ENCODE results near the gene MEGF6. TPM values are rescaled to one million over a fixed set of nuclear protein-coding genes. Genes with fewer than 3 reads are reported as not detected.

MEGF6 gene
- total and polyA plus RNA-seq, 4 donors: 6.0 to 19.9 (median 15.3) TPM

DNA sequence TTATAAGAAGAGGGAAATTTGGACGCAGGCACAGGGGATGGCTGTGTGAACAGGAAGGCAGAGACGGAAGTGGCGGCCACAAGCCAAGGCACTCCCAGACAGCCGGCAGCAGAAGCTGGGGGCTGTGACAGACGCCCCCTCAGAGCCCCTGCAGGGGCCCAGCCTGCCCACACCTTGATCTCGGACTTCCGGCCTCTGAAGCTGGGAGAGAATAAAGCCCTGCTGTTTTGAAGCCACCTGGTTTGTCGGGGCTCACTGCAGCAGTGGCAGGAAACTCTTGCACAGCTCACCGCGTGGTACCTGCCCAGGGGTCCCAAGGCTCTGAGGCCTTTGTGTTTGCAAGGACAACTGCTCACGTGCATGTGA is 13.7 kb downstream of the MEGF6 start:
- no peak overlapping the region for H3K4me3 ChIP-seq (ENCODE audit: low read depth, low read length)
- H3K4me1 ChIP-seq (ENCODE audit: control insufficient read depth, insufficient read depth, low read length): peaks cover 71% of the 10 kb centered on the region
- DNase-seq (ENCODE audit: low read depth in 4 of 6, low spot score in 6 of 6): no peak
- 58% methylated on average over 9 of the region's 11 CpGs for WGBS (ENCODE audit: insufficient coverage)
- H3K27me3 ChIP-seq (ENCODE audit: control insufficient read depth, insufficient read depth, low read length): no peaks in the 10 kb centered on the region
- H3K9me3 ChIP-seq (ENCODE audit: control insufficient read depth, insufficient read depth, low read length): no peaks in the 10 kb centered on the region
- peaks cover 47% of the 10 kb centered on the region for H3K36me3 ChIP-seq (ENCODE audit: control insufficient read depth, insufficient read depth, low read length)
- peak overlapping the region; percentile 6 for H3K27ac ChIP-seq (ENCODE audit: low read depth, low read length)

DNA sequence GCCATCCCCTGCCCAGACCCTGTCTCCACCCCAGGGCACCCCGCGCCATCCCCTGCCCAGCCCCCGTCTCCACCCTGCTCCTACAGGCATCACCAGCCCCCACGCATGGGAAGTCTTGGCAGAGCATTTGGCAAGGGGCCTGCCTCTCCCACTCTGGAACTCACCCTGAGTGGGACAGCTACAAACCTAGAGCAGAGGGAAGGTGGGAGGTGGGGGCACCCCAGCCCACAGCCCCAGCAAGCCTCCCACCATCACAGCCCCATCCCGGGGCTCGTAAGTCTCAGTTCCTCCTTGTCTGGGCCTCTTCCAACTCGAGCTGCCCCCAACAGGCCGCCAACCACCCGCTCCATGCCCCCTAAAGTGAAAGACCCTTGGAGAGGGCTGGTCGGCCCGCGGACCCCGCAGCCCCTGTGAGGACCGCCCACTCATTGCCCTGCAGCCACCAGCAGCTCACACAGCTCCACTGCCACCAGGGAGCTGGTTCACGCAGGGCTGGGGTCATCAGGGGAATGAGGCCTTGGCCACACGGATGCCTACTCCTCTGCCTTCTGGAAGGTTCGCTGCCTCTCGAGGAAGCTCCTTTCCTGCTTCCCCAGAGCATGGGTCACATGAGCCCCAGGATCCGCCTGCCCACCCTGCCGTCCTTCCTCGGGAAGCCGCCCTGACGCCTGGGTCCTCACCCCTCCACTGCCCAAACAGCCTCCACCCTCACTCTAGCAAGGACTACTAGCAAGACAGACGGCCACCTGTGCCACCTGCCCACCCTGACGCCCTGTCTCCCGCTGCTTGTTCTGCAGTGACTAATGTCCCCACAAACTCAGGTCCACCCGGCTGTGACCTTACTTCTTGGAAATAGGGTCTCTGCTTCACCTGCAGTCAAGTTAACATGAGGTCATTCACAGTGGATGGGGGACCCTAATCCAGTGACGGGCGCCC is 14.4 kb downstream of the MEGF6 start:
- H3K27ac ChIP-seq (ENCODE audit: low read depth, low read length): no peak overlapping the region
- peaks cover 48% of the 10 kb centered on the region for H3K36me3 ChIP-seq (ENCODE audit: control insufficient read depth, insufficient read depth, low read length)
- no peaks in the 10 kb centered on the region for H3K9me3 ChIP-seq (ENCODE audit: control insufficient read depth, insufficient read depth, low read length)
- H3K4me1 ChIP-seq (ENCODE audit: control insufficient read depth, insufficient read depth, low read length): peaks cover 75% of the 10 kb centered on the region
- WGBS (ENCODE audit: insufficient coverage): 79% methylated on average over 26 of the region's 29 CpGs
- DNase-seq (ENCODE audit: low read depth in 4 of 6, low spot score in 6 of 6): no peak
- H3K27me3 ChIP-seq (ENCODE audit: control insufficient read depth, insufficient read depth, low read length): no peaks in the 10 kb centered on the region
- no peak overlapping the region for H3K4me3 ChIP-seq (ENCODE audit: low read depth, low read length)

DNA sequence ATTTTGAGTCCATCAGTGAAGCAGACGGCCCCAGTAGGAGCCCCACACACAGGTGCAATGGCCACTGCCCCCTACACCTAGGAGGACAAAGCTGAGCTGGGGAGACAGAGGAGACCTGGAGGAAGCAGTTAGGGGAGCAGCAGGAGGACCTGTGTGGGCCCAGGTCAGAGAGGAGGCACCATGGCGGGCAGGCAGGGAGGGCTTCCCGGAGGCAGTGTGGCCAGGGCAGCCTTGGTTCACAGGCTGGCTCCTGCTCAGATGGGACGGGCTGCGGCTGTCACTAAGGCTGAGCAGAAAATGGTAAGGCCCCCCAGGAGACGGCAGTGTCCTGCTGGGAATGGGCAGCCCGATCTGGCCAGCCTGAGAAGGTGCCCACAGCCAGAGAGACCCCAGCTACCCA is 15.4 kb downstream of the MEGF6 start:
- H3K27me3 ChIP-seq (ENCODE audit: control insufficient read depth, insufficient read depth, low read length): no peaks in the 10 kb centered on the region
- H3K36me3 ChIP-seq (ENCODE audit: control insufficient read depth, insufficient read depth, low read length): peaks cover 46% of the 10 kb centered on the region
- WGBS (ENCODE audit: insufficient coverage): 96% methylated on average over 6 of the region's 7 CpGs
- no peaks in the 10 kb centered on the region for H3K9me3 ChIP-seq (ENCODE audit: control insufficient read depth, insufficient read depth, low read length)
- H3K27ac ChIP-seq (ENCODE audit: low read depth, low read length): no peak overlapping the region
- H3K4me3 ChIP-seq (ENCODE audit: low read depth, low read length): no peak overlapping the region
- no peak for DNase-seq (ENCODE audit: low read depth in 4 of 6, low spot score in 6 of 6)
- peaks cover 78% of the 10 kb centered on the region for H3K4me1 ChIP-seq (ENCODE audit: control insufficient read depth, insufficient read depth, low read length)

DNA sequence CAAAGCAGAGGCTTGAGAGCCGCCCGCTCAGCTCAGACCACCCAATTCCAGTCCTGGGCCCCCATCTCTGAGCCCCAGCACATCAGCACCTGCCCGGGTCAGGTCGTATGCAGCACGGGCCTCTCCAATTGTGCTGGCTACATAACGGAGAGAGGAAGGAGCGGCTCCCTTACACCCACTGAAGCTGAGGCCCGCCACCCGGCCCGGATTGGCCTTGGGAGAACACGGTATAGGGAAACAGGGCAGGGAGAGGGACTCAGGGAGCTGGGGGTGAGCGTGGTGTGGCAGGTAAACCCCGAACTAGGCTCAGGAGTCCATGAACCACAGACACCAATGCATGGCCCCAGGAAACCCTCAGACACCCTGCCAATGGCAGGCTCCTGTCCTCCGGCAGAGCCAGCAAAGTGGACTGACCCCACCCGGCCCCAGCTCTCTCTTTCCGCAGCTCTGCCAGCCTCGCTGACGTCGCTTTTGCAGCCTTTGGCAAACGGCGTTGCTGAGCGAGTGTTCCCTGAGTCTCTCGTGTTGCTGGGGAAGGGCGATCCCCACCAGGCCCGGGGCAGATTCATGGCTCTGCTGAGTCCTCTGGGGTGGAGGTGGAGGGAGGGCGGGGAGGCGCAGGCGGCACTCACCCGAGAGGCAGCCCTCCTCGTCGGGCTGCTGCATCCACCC is 16.5 kb downstream of the MEGF6 start:
- Histone ChIP-seq H3K27me3 (ENCODE audit: control insufficient read depth, insufficient read depth, low read length) (no peaks in the 10 kb centered on the region), H3K36me3 (ENCODE audit: control insufficient read depth, insufficient read depth, low read length) (peaks cover 44% of the 10 kb centered on the region), H3K27ac (ENCODE audit: low read depth, low read length) (no peak overlapping the region), H3K9me3 (ENCODE audit: control insufficient read depth, insufficient read depth, low read length) (no peaks in the 10 kb centered on the region), H3K4me3 (ENCODE audit: low read depth, low read length) (no peak overlapping the region), H3K4me1 (ENCODE audit: control insufficient read depth, insufficient read depth, low read length) (peaks cover 82% of the 10 kb centered on the region)
- 69% methylated on average over 24 of the region's 31 CpGs for WGBS (ENCODE audit: insufficient coverage)
- peak in 1 of 6 donors; percentile 35 for DNase-seq (ENCODE audit: low read depth in 4 of 6, low spot score in 6 of 6)

DNA sequence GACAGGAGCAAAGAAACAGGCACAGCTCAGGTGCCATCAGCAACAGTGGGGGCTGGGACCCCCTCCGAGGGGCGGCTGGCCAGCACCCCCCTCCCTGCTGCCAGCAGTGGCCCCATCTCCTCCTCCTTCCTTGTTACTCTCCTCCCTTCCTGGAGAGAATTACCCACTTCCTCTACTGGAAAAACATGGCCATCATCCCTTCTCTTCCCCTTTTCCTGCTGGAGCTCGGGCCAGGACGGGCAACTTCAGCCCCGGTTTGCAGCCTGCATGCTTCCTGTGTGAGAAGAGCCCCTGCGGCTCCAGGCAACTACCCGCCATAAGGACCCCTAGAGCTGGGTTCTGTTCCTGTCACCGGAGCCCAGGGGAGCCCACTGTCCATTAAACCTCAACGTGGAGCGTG is 17.6 kb downstream of the MEGF6 start:
- H3K36me3 ChIP-seq (ENCODE audit: control insufficient read depth, insufficient read depth, low read length): peaks cover 40% of the 10 kb centered on the region
- no peaks in the 10 kb centered on the region for H3K9me3 ChIP-seq (ENCODE audit: control insufficient read depth, insufficient read depth, low read length)
- H3K4me1 ChIP-seq (ENCODE audit: control insufficient read depth, insufficient read depth, low read length): peaks cover 81% of the 10 kb centered on the region
- H3K27ac ChIP-seq (ENCODE audit: low read depth, low read length): no peak overlapping the region
- DNase-seq (ENCODE audit: low read depth in 4 of 6, low spot score in 6 of 6): no peak
- 56% methylated on average over 10 of the region's 10 CpGs for WGBS (ENCODE audit: insufficient coverage)
- H3K4me3 ChIP-seq (ENCODE audit: low read depth, low read length): no peak overlapping the region
- H3K27me3 ChIP-seq (ENCODE audit: control insufficient read depth, insufficient read depth, low read length): no peaks in the 10 kb centered on the region

DNA sequence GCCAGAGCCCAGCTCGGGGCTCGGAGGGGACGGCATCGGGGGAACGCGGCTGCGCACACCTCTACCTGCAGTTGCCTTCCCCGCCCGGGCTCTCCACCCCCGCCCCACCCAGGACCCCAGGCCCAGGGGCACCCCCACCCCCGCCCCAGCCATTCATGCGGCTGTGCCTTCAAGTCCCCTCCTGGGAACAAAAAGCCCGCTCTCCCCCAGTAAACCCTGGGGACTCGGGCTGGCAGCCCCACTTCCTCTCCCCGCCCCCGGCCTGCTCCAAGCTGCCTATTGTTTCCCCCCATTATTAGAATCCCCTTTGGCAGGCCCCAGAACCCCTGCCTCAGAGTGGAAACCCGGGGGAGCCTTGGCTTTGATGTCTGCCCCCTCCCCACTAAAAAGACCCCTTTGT is 18.0 kb downstream of the MEGF6 start:
- no peak for DNase-seq (ENCODE audit: low read depth in 4 of 6, low spot score in 6 of 6)
- WGBS (ENCODE audit: insufficient coverage): 67% methylated on average over 11 of the region's 17 CpGs
- Histone ChIP-seq H3K27me3 (ENCODE audit: control insufficient read depth, insufficient read depth, low read length) (no peaks in the 10 kb centered on the region), H3K4me1 (ENCODE audit: control insufficient read depth, insufficient read depth, low read length) (peaks cover 81% of the 10 kb centered on the region), H3K4me3 (ENCODE audit: low read depth, low read length) (no peak overlapping the region), H3K36me3 (ENCODE audit: control insufficient read depth, insufficient read depth, low read length) (peaks cover 40% of the 10 kb centered on the region), H3K27ac (ENCODE audit: low read depth, low read length) (no peak overlapping the region), H3K9me3 (ENCODE audit: control insufficient read depth, insufficient read depth, low read length) (no peaks in the 10 kb centered on the region)

DNA sequence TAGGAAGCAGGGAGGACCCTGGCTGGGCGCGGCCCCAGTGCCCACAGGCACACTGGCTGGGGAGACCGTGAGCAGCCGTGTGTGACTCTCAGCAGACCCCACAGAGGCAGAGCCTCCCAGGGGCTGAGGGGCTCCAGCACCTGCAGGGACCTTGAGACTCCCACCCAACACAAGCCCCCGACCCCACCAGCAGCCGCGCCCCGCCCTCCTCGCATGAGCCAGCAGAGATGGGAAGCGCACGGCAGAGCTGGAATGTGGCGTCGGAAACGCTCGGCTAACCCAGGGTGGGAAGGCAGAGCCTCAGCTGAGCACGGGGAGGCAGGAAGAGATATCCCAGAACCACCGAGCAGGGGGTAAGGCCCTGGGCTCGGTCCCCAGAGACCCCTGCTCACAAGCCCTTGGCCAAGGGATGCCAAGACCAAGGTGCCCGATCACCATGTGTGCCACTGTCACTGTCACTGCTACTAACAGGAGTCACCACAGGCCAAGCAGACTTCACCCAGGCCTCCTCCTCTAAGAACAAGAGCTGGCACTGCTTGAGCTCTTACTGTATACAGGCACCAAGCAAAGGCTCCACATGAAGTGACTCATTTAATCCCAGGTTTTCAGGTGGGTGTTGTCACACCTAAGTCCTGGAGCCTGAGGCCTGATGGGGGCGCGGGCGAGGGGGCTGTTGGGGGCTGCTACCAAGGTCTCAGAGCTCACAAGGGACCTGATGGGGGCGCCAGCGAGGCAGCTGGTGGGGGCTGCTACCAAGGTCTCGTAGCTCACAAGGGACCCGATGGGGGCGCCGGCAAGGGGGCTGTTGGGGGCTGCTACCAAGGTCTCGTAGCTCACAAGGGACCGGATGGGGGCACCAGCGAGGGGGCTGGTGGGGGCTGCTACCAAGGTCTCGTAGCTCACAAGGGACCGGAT is 20.1 kb downstream of the MEGF6 start:
- Histone ChIP-seq H3K27me3 (ENCODE audit: control insufficient read depth, insufficient read depth, low read length) (no peaks in the 10 kb centered on the region), H3K36me3 (ENCODE audit: control insufficient read depth, insufficient read depth, low read length) (peaks cover 42% of the 10 kb centered on the region), H3K27ac (ENCODE audit: low read depth, low read length) (no peak overlapping the region), H3K9me3 (ENCODE audit: control insufficient read depth, insufficient read depth, low read length) (no peaks in the 10 kb centered on the region), H3K4me1 (ENCODE audit: control insufficient read depth, insufficient read depth, low read length) (peaks cover 75% of the 10 kb centered on the region), H3K4me3 (ENCODE audit: low read depth, low read length) (no peak overlapping the region)
- DNase-seq (ENCODE audit: low read depth in 4 of 6, low spot score in 6 of 6): no peak
- WGBS (ENCODE audit: insufficient coverage): 86% methylated on average over 32 of the region's 33 CpGs

DNA sequence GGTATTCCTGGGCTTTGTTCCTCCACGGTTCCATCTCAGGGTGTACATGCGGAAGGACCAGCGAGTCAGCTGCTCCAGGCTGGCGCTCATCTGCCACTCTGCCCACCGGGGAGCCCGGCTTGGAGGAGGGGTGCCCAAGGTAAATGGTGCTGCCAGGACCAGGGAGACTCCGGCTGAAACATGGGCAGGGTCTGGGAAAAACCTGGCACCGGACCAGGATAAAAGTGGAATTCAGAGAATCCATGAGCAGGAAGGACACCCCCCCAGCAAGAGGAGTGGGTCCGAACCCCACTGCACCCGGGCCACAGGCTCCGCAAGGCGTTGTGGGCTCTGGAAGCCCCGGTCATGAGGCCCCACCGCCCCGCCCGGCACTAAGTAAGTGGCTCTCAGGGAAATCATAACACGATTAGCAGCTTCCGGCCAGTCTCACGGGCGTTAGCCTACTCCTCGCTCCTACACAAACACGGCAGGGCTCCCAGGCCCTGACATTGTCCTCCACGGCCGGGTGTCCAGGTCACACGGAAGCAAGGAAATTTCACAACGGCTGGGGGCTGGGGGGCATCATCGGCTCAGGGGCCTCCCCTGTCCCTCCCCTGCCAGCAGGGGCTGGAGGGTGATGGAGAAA is 21.1 kb downstream of the MEGF6 start:
- WGBS (ENCODE audit: insufficient coverage): 49% methylated on average over 27 of the region's 27 CpGs
- peak in 2 of 6 donors; percentile 25 to 47 for DNase-seq (ENCODE audit: low read depth in 4 of 6, low spot score in 6 of 6)
- Histone ChIP-seq H3K27me3 (ENCODE audit: control insufficient read depth, insufficient read depth, low read length) (no peaks in the 10 kb centered on the region), H3K9me3 (ENCODE audit: control insufficient read depth, insufficient read depth, low read length) (no peaks in the 10 kb centered on the region), H3K36me3 (ENCODE audit: control insufficient read depth, insufficient read depth, low read length) (peaks cover 33% of the 10 kb centered on the region), H3K27ac (ENCODE audit: low read depth, low read length) (no peak overlapping the region), H3K4me3 (ENCODE audit: low read depth, low read length) (no peak overlapping the region), H3K4me1 (ENCODE audit: control insufficient read depth, insufficient read depth, low read length) (peaks cover 69% of the 10 kb centered on the region)

DNA sequence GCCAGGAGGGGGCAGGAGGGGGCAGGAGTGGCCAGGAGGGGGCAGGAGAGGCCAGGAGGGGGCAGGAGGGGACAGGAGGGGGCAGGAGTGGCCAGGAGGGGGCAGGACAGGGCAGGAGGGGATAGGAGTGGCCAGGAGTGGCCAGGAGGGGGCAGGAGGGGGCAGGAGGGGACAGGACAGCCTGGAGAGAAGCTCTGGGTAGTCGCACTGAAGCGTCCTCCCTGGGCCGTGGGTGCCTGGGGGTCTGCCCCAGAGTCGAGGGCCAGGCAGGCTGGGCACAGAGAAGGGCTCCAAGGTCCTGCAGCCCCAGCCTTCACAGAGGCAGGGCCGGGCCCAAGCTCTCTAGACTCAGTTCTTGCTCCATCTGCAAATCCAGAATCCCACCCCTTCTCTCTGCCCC is 22.9 kb downstream of the MEGF6 start:
- Histone ChIP-seq H3K9me3 (ENCODE audit: control insufficient read depth, insufficient read depth, low read length) (no peaks in the 10 kb centered on the region), H3K36me3 (ENCODE audit: control insufficient read depth, insufficient read depth, low read length) (peaks cover 27% of the 10 kb centered on the region), H3K27ac (ENCODE audit: low read depth, low read length) (no peak overlapping the region), H3K4me1 (ENCODE audit: control insufficient read depth, insufficient read depth, low read length) (peaks cover 52% of the 10 kb centered on the region), H3K27me3 (ENCODE audit: control insufficient read depth, insufficient read depth, low read length) (no peaks in the 10 kb centered on the region), H3K4me3 (ENCODE audit: low read depth, low read length) (no peak overlapping the region)
- DNase-seq (ENCODE audit: low read depth in 4 of 6, low spot score in 6 of 6): no peak
- WGBS (ENCODE audit: insufficient coverage): 83% methylated on average over 5 of the region's 5 CpGs
